Upper lobe of left lung (tissue), 6 donors: Measurements from ENCODE around the gene POLN. TPM values are rescaled to one million over a fixed set of nuclear protein-coding genes. Genes with fewer than 3 reads are reported as not detected.

Experiments
- ATAC-seq, 2 donors: fragments of 200-7000 bp; cut with Tn5 transposase; one replicate each; pipeline ENCODE4 v1.9.1; 2022; ENCODE audit warnings: mild to moderate bottlenecking in 2 of 2, moderate library complexity in 2 of 2; ENCODE audit not compliant: low FRiP score in 2 of 2
- DNase-seq, 2 donors: peaks; one replicate each; pipeline ENCODE4 v3.0.0-alpha.2; 2019 to 2020
- H3K27ac ChIP-seq, 4 donors: fragments of 200-600 bp; sonication (generic); one replicate each; pipeline ENCODE4 v1.5.1; 2016 to 2019
- H3K27me3 ChIP-seq, 4 donors: fragments of 200-600 bp; sonication (generic); one replicate each; pipeline ENCODE4 v1.5.1; 2017 to 2019
- H3K36me3 ChIP-seq, 4 donors: fragments of 200-600 bp; sonication (generic); one replicate each; pipeline ENCODE4 v1.5.1; 2016 to 2019
- H3K4me1 ChIP-seq, 4 donors: fragments of 200-600 bp; sonication (generic); one replicate each; pipeline ENCODE4 v1.5.1; 2018 to 2019
- H3K4me3 ChIP-seq, 4 donors: fragments of 200-600 bp; sonication (generic); one replicate each; pipeline ENCODE4 v1.5.1; 2017 to 2019; ENCODE audit warnings: mild to moderate bottlenecking in 2 of 4, moderate library complexity in 1 of 4
- H3K9me3 ChIP-seq, 4 donors: fragments of 200-600 bp; sonication (generic); one replicate each; pipeline ENCODE4 v1.5.1; 2018 to 2019
- CTCF ChIP-seq, 6 experiments: fragments of 450-650 bp in 4 of 6; fragments of 200-600 bp in 2 of 6; sonication (generic) in 2 of 6; IDR thresholded peaks; one replicate each; pipeline ENCODE4 v1.5.1; 2016 to 2019; ENCODE audit warnings: antibody characterized with exemption in 6 of 6
- EP300 ChIP-seq, 4 donors: sonication (generic); formaldehyde crosslinking; IDR thresholded peaks; one replicate each; pipeline ENCODE4 v1.5.1; 2017; ENCODE audit warnings: antibody characterized with exemption in 4 of 4, control low read depth in 2 of 4
- POLR2A ChIP-seq, 4 donors: fragments of 450-650 bp; IDR thresholded peaks; one replicate each; pipeline ENCODE4 v1.5.1; 2016 to 2017; ENCODE audit warnings: antibody characterized with exemption in 4 of 4, mild to moderate bottlenecking in 2 of 4
- POLR2AphosphoS5 ChIP-seq, 2 donors: sonication (generic); formaldehyde crosslinking; IDR thresholded peaks; one replicate each; pipeline ENCODE4 v1.5.1; 2017; ENCODE audit warnings: antibody characterized with exemption in 2 of 2
- WGBS, 2 donors: methylation state at CpG; one replicate each; pipeline ENCODE4 v1.1.5; 2017 to 2018; 5-methylcytosine and 5-hydroxymethylcytosine counted together
- total RNA-seq, 6 donors: library from RNA; depleted of rRNA in 4 of 6; stranded (reverse); fragments of >200 nt in 4 of 6; gene quantifications; one replicate each; pipeline versions ENCODE4 v1.1.0 to v1.2.1, GENCODE V29; 2016 to 2021
- donor health status: DM: no; HTN: no; CAD: no; lungs with moderate emphysema.
- donor health status: DM: no; HTN: yes; CAD: no; lungs with severe emphysema.

Gene POLN
- total RNA-seq, 6 donors from 2014 or later: 0.89 to 5.5 (median 2.6) TPM

GRCh38 chr4:2155246-2155645, 86.7 kb downstream of the POLN start:
- Histone ChIP-seq H3K4me1 (no peaks in the 10 kb centered on the region), H3K27ac (no peak overlapping the region), H3K27me3 (no peaks in the 10 kb centered on the region), H3K9me3 (no peaks in the 10 kb centered on the region), H3K36me3 (no peaks in the 10 kb centered on the region), H3K4me3 (no peak overlapping the region)
- TF ChIP-seq CTCF (IDR thresholded peaks at IDR 0.05) (no peak), POLR2AphosphoS5 (IDR thresholded peaks at IDR 0.05) (no peak)
- 93 to 97% methylated on average over 7 of the region's 7 CpGs for WGBS, 2 donors
- DNase-seq (no peak), ATAC-seq (no peak)

- TF ChIP-seq EP300 (IDR thresholded peaks at IDR 0.05): no peak
- no peak for TF ChIP-seq POLR2A (IDR thresholded peaks at IDR 0.05)
- TF ChIP-seq CTCF (IDR thresholded peaks at IDR 0.05): no peak
- TF ChIP-seq POLR2AphosphoS5 (IDR thresholded peaks at IDR 0.05): no peak
- no peak for ATAC-seq
- WGBS, 2 donors: 81 to 84% methylated on average over 2 of the region's 2 CpGs
Measured at GRCh38 chr4:2154215-2154740, 87.6 kb downstream of the POLN start.

GRCh38 chr4:2151544-2151943, 90.4 kb downstream of the POLN start:
- Histone ChIP-seq H3K27me3 (no peaks in the 10 kb centered on the region), H3K4me3 (no peak overlapping the region), H3K4me1 (no peaks in the 10 kb centered on the region), H3K9me3 (no peaks in the 10 kb centered on the region), H3K27ac (no peak overlapping the region), H3K36me3 (no peaks in the 10 kb centered on the region)
- TF ChIP-seq EP300 (IDR thresholded peaks at IDR 0.05) (no peak), POLR2AphosphoS5 (IDR thresholded peaks at IDR 0.05) (no peak), CTCF (IDR thresholded peaks at IDR 0.05) (no peak), POLR2A (IDR thresholded peaks at IDR 0.05) (no peak)
- DNase-seq: no peak
- 73 to 90% methylated on average over 5 of the region's 5 CpGs for WGBS, 2 donors
- ATAC-seq: no peak

More at GRCh38 chr4:2154215-2154740, 87.6 kb downstream of the POLN start:
- Histone ChIP-seq H3K27ac (no peak overlapping the region), H3K4me1 (no peaks in the 10 kb centered on the region), H3K9me3 (no peaks in the 10 kb centered on the region), H3K36me3 (no peaks in the 10 kb centered on the region), H3K27me3 (no peaks in the 10 kb centered on the region), H3K4me3 (no peak overlapping the region)
- no peak for DNase-seq

GRCh38 chr4:2150076-2150475, 91.8 kb downstream of the POLN start:
- no peak overlapping the region for H3K4me3 ChIP-seq
- DNase-seq (no peak), ATAC-seq (no peak)
- no peaks in the 10 kb centered on the region for H3K27me3 ChIP-seq
- no peaks in the 10 kb centered on the region for H3K9me3 ChIP-seq
- H3K27ac ChIP-seq: no peak overlapping the region
- WGBS, 2 donors: 94 to 100% methylated on average over 1 of the region's 1 CpG
- H3K4me1 ChIP-seq: no peaks in the 10 kb centered on the region
- no peaks in the 10 kb centered on the region for H3K36me3 ChIP-seq
- TF ChIP-seq CTCF (IDR thresholded peaks at IDR 0.05) (no peak), POLR2A (IDR thresholded peaks at IDR 0.05) (no peak), EP300 (IDR thresholded peaks at IDR 0.05) (no peak), POLR2AphosphoS5 (IDR thresholded peaks at IDR 0.05) (no peak)

- no peaks in the 10 kb centered on the region for H3K27me3 ChIP-seq
- no peaks in the 10 kb centered on the region for H3K4me1 ChIP-seq
- no peaks in the 10 kb centered on the region for H3K9me3 ChIP-seq
- no peak overlapping the region for H3K27ac ChIP-seq
- TF ChIP-seq POLR2AphosphoS5 (IDR thresholded peaks at IDR 0.05) (no peak), POLR2A (IDR thresholded peaks at IDR 0.05) (no peak), EP300 (IDR thresholded peaks at IDR 0.05) (no peak), CTCF (IDR thresholded peaks at IDR 0.05) (no peak)
- H3K36me3 ChIP-seq: no peaks in the 10 kb centered on the region
- WGBS, 2 donors: 69 to 71% methylated on average over 7 of the region's 7 CpGs
- no peak overlapping the region for H3K4me3 ChIP-seq
- ATAC-seq: no peak
- DNase-seq: no peak
Measured at GRCh38 chr4:2142630-2143427, 99.1 kb downstream of the POLN start.
